IMR-90 (cell line): ENCODE measurements around the gene LAIR2. TPM values are rescaled to one million over a fixed set of nuclear protein-coding genes. Genes with fewer than 3 reads are reported as not detected.

Experiments used
- ATAC-seq: fragments of 200-7000 bp; cut with Tn5 transposase; 2 replicates; pipeline ENCODE4 v1.9.1; 2020; ENCODE audit warnings: low read depth, mild to moderate bottlenecking, moderate library complexity
- BruUV-seq: library from RNA; stranded (reverse); fragments of 400-500 nt; replicated peaks from 2 replicates; lab custom pipeline; 2021; lab: Mats Ljungman, UMichigan
- CTCF ChIA-PET: fragments of 300-600 bp; formaldehyde crosslinking; extraction: SDS; loops from one replicate; lab custom pipeline; 2021; ENCODE audit warnings: antibody characterized with exemption; lab: Yijun Ruan, JAX
- POLR2A ChIA-PET: fragments of 300-600 bp; sonication (Branson Sonifier 250); formaldehyde crosslinking; loops from one replicate; lab custom pipeline; 2022; ENCODE audit warnings: antibody characterized with exemption; ENCODE audit not compliant: unreplicated experiment; lab: Charles Lee
- DNase-seq: peaks from one replicate; pipeline ENCODE4 v3.0.0; 2013
- H2AFZ ChIP-seq: replicated peaks from 2 replicates; pipeline ENCODE3; 2013; ENCODE audit warnings: low read length, mild to moderate bottlenecking; ENCODE audit not compliant: poor library complexity
- H2AK5ac ChIP-seq: 2 replicates; pipeline ENCODE4 v1.6.1; 2013; ENCODE audit warnings: low read depth, low read length, inconsistent platforms
- H2AK9ac ChIP-seq: replicated peaks from 2 replicates; pipeline ENCODE3; 2013; ENCODE audit warnings: mild to moderate bottlenecking, low read depth, low read length, moderate library complexity; ENCODE audit not compliant: poor library complexity
- H2BK120ac ChIP-seq: 2 replicates; pipeline ENCODE4 v1.6.1; 2013; ENCODE audit warnings: low read depth, low read length, inconsistent platforms
- H2BK15ac ChIP-seq: 3 replicates; pipeline ENCODE4 v1.6.1; 2013; ENCODE audit warnings: low read depth, low read length, inconsistent platforms
- H2BK20ac ChIP-seq: 2 replicates; pipeline ENCODE4 v1.6.1; 2013; ENCODE audit warnings: low read depth, mild to moderate bottlenecking, inconsistent platforms, low read length, moderate library complexity
- H2BK5ac ChIP-seq: 2 replicates; pipeline ENCODE4 v1.6.1; 2013; ENCODE audit warnings: mild to moderate bottlenecking, low read depth, low read length, inconsistent platforms; ENCODE audit not compliant: poor library complexity, severe bottlenecking
- H3K14ac ChIP-seq: replicated peaks from 2 replicates; pipeline ENCODE4 v1.6.1; 2013; ENCODE audit warnings: low read depth, low read length, inconsistent platforms
- H3K18ac ChIP-seq: 2 replicates; pipeline ENCODE4 v1.6.1; 2013; ENCODE audit warnings: low read depth, low read length, control low read depth
- H3K23ac ChIP-seq: 2 replicates; pipeline ENCODE4 v1.6.1; 2013; ENCODE audit warnings: low read depth, low read length, inconsistent platforms
- H3K27ac ChIP-seq: 2 replicates; pipeline ENCODE4 v1.5.1; 2013; ENCODE audit warnings: mild to moderate bottlenecking, control low read depth, low read length; ENCODE audit not compliant: insufficient read depth
- H3K27me3 ChIP-seq: 2 replicates; pipeline ENCODE4 v1.6.1; 2013; ENCODE audit warnings: low read length; ENCODE audit not compliant: control insufficient read depth, insufficient read depth
- H3K36me3 ChIP-seq: 2 replicates; pipeline ENCODE4 v1.6.1; 2013; ENCODE audit warnings: low read length, mixed read lengths; ENCODE audit not compliant: control insufficient read depth, insufficient read depth
- H3K4ac ChIP-seq: 2 replicates; pipeline ENCODE4 v1.6.1; 2013; ENCODE audit warnings: low read depth, low read length, inconsistent platforms
- H3K4me1 ChIP-seq: 2 replicates; pipeline ENCODE4 v1.6.1; 2013; ENCODE audit warnings: low read length, mixed read lengths; ENCODE audit not compliant: control insufficient read depth, insufficient read depth
- H3K4me2 ChIP-seq: 2 replicates; pipeline ENCODE4 v1.6.1; 2013; ENCODE audit warnings: low read depth, mild to moderate bottlenecking, control low read depth, low read length, moderate library complexity
- H3K4me3 ChIP-seq: 2 replicates; pipeline ENCODE4 v1.5.1; 2013; ENCODE audit warnings: low read depth, mild to moderate bottlenecking, control low read depth, low read length, moderate library complexity; ENCODE audit not compliant: insufficient read depth
- H3K56ac ChIP-seq: 2 replicates; pipeline ENCODE4 v1.6.1; 2013; ENCODE audit warnings: low read length, inconsistent platforms; ENCODE audit not compliant: insufficient read depth; ENCODE audit errors: extremely low read depth
- H3K79me1 ChIP-seq, 2 experiments: 2 replicates each; pipeline ENCODE4 v1.6.1; 2013; ENCODE audit warnings: low read length in 2 of 2, inconsistent platforms in 1 of 2, low read depth in 1 of 2
- H3K9ac ChIP-seq: 2 replicates; pipeline ENCODE4 v1.6.1; 2013; ENCODE audit warnings: low read depth, low read length, control low read depth
- H3K9me1 ChIP-seq: 2 replicates; pipeline ENCODE4 v1.6.1; 2013; ENCODE audit warnings: low read length, inconsistent platforms; ENCODE audit not compliant: insufficient read depth
- H3K9me3 ChIP-seq: 2 replicates; pipeline ENCODE4 v1.6.1; 2013; ENCODE audit warnings: low read length; ENCODE audit not compliant: control insufficient read depth, insufficient read depth
- H4K20me1 ChIP-seq: 2 replicates; pipeline ENCODE4 v1.6.1; 2013; ENCODE audit warnings: low read length, inconsistent platforms; ENCODE audit not compliant: insufficient read depth
- H4K5ac ChIP-seq: 2 replicates; pipeline ENCODE4 v1.6.1; 2013; ENCODE audit warnings: mild to moderate bottlenecking, low read depth, low read length, control low read depth
- H4K8ac ChIP-seq, 2 experiments: 2 replicates each; pipeline ENCODE4 v1.6.1; 2013; ENCODE audit warnings: low read depth in 2 of 2, low read length in 2 of 2, control low read depth in 1 of 2, inconsistent platforms in 1 of 2
- H4K91ac ChIP-seq: 2 replicates; pipeline ENCODE4 v1.6.1; 2013; ENCODE audit warnings: low read depth, low read length, inconsistent platforms; ENCODE audit not compliant: insufficient read depth
- BHLHE40 ChIP-seq: fragments of 150-350 bp; IDR thresholded peaks from 2 replicates; pipeline ENCODE4 v1.6.1; 2016; ENCODE audit warnings: mild to moderate bottlenecking, low read depth, low read length
- CEBPB ChIP-seq: IDR thresholded peaks from 2 replicates; pipeline ENCODE4 v1.6.1; 2012; ENCODE audit warnings: low read depth, low read length, improper control_type of control experiment
- CHD1 ChIP-seq: IDR thresholded peaks from 2 replicates; pipeline ENCODE4 v1.6.1; 2012; ENCODE audit warnings: low read depth, low read length, improper control_type of control experiment
- CTCF ChIP-seq: conservative IDR thresholded peaks from 2 replicates; pipeline ENCODE4 v1.5.1; 2012; ENCODE audit warnings: mild to moderate bottlenecking, low read depth, low read length, improper control_type of control experiment
- ELK1 ChIP-seq: fragments of 150-350 bp; IDR thresholded peaks from 2 replicates; pipeline ENCODE4 v1.6.1; 2016; ENCODE audit warnings: low read depth, mild to moderate bottlenecking, low read length, moderate library complexity, borderline replicate concordance
- FOS ChIP-seq: fragments of 150-350 bp; IDR thresholded peaks from 2 replicates; pipeline ENCODE4 v1.6.1; 2016; ENCODE audit warnings: low read depth, low read length
- MAFK ChIP-seq: IDR thresholded peaks from 2 replicates; pipeline ENCODE4 v1.6.1; 2012; ENCODE audit warnings: low read depth, low read length, improper control_type of control experiment
- MAZ ChIP-seq: IDR thresholded peaks from 2 replicates; pipeline ENCODE4 v1.6.1; 2012; ENCODE audit warnings: low read depth, mild to moderate bottlenecking, low read length, improper control_type of control experiment, moderate library complexity, borderline replicate concordance
- POLR2A ChIP-seq: IDR thresholded peaks from 2 replicates; pipeline ENCODE4 v1.6.1; 2012; ENCODE audit warnings: mild to moderate bottlenecking, low read depth, low read length
- RAD21 ChIP-seq: IDR thresholded peaks from 2 replicates; pipeline ENCODE4 v1.6.1; 2012; ENCODE audit warnings: low read length, improper control_type of control experiment
- RCOR1 ChIP-seq: IDR thresholded peaks from 2 replicates; pipeline ENCODE4 v1.6.1; 2012; ENCODE audit warnings: mild to moderate bottlenecking, low read length, improper control_type of control experiment; ENCODE audit not compliant: insufficient replicate concordance
- RFX5 ChIP-seq: IDR thresholded peaks from 2 replicates; pipeline ENCODE4 v1.8.0; 2012; ENCODE audit warnings: low read depth, mild to moderate bottlenecking, low read length, moderate library complexity
- SMC3 ChIP-seq: fragments of 150-350 bp; IDR thresholded peaks from 2 replicates; pipeline ENCODE4 v1.6.1; 2016; ENCODE audit warnings: low read depth, mild to moderate bottlenecking, antibody characterized with exemption, low read length, moderate library complexity
- USF2 ChIP-seq: fragments of 150-350 bp; IDR thresholded peaks from 2 replicates; pipeline ENCODE4 v1.6.1; 2017; ENCODE audit warnings: mild to moderate bottlenecking, antibody characterized with exemption, low read length, low read depth
- WGBS, 2 experiments: methylation state at CpG; one replicate each; pipeline versions ENCODE4 v1.1.5 to v1.1.7; 2013; ENCODE audit warnings: missing lambda C conversion rate in 2 of 2; ENCODE audit not compliant: insufficient read length in 1 of 2; ENCODE audit errors: extremely low coverage in 2 of 2; 5-methylcytosine and 5-hydroxymethylcytosine counted together
- dilution Hi-C: fragments of 300-500 bp; cut with HindIII; formaldehyde crosslinking; loops from one replicate; pipeline ENCODE4 v1.14.3; 2018; ENCODE audit warnings: low sequenced_read_pairs; ENCODE audit not compliant: unreplicated experiment
- in situ Hi-C: fragments of 300-500 bp; cut with MboI; formaldehyde crosslinking; loops from 3 replicates; pipeline ENCODE4 v1.14.3; 2019; ENCODE audit warnings: low sequenced_read_pairs, inconsistent platforms, mixed read lengths
- intact Hi-C: fragments of 100-400 bp; cut with micrococcal nuclease; formaldehyde crosslinking; loops from 2 replicates; pipeline ENCODE4 v1.10.0; 2022
- polyA plus RNA-seq, 3 experiments: library from polyadenylated mRNA; depleted of rRNA; stranded (reverse); fragments of >200 nt; gene quantifications; 2 replicates each; pipeline ENCODE4 v1.2.3, GENCODE V29; 2012; ENCODE audit warnings: low replicate concordance in 1 of 3
- total RNA-seq: library from RNA; depleted of rRNA; stranded (reverse); fragments of >200 nt; gene quantifications from 2 replicates; pipeline ENCODE4 v1.2.3, GENCODE V29; 2012

The LAIR2 gene
- total and polyA plus RNA-seq, 2 of the 4 experiments (the other 2 are of a cell fraction) = not detected

DNA sequence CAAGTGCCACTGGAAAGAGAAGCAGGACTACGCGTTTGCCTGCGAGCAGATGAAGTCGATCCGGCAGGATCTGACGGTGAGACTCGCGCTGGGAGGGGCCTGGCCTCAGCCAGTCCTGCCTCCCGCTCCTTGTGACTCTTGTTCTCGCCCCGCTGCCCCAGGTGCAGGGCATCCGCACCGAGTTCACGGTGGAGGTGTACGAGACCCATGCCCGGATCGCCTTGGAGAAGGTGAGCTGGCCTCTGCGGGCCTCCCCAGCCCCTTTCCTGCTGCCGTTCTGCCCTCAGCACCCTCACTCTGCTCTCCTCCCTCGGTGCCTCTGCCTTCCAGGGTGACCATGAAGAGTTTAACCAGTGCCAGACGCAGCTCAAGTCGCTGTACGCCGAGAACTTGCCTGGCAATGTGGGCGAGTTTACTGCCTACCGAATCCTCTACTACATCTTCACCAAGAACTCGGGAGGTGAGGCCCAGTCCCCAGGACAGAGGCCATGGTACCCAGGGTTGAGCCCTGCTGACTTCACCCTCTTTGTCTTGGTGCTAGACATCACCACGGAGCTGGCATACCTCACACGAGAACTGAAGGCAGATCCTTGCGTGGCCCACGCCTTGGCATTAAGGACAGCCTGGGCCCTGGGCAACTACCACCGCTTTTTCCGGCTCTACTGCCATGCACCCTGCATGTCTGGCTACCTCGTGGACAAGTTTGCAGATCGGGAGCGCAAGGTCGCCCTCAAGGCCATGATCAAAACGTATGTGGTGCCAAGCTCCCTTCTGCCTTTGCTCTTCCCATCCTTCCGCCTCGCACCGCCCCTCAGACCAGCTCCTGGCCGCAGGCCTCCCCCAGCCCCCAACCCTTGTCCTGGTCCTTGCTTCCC is 44.6 kb upstream of the LAIR2 start:
- intact Hi-C loops (no loop called here), dilution Hi-C loops (no loop called here), in situ Hi-C loops (loop anchor here (10.0 to 25.0 kb wide), 6 partner anchors 253 to 1679 kb away; partner anchors contain the start of genes NAT14, NDUFA3, OSCAR and PRPF31)
- no peak overlapping the region for H3K4me3 ChIP-seq
- peaks cover 24 to 67% of the 10 kb centered on the region in 2 experiments for H3K79me1 ChIP-seq
- H3K9ac ChIP-seq = no peak overlapping the region
- no peak overlapping the region for H2BK20ac ChIP-seq
- H3K4me1 ChIP-seq = peaks cover 18% of the 10 kb centered on the region
- H3K23ac ChIP-seq = no peak overlapping the region
- H2AFZ ChIP-seq = no peak overlapping the region
- ChIA-PET CTCF (no interaction called here), POLR2A (no interaction called here)
- H4K8ac ChIP-seq = no peak overlapping the region
- no peak overlapping the region for H2BK15ac ChIP-seq
- no peak overlapping the region for H2BK120ac ChIP-seq
- H3K27ac ChIP-seq = no peak overlapping the region
- ATAC-seq = no peak
- no peak overlapping the region for H2AK5ac ChIP-seq
- H2AK9ac ChIP-seq = no peak overlapping the region
- TF ChIP-seq RAD21 (no peak), CTCF (no peak), USF2 (no peak), FOS (no peak), RCOR1 (no peak), BHLHE40 (no peak), SMC3 (no peak), CHD1 (no peak), RFX5 (no peak), MAZ (no peak), POLR2A (no peak), MAFK (no peak), ELK1 (no peak), CEBPB (no peak)
- no peak overlapping the region for H2BK5ac ChIP-seq
- H3K18ac ChIP-seq = no peak overlapping the region
- no peak overlapping the region for H3K4me2 ChIP-seq
- BruUV-seq = TSS peak; percentile 23
- no peaks in the 10 kb centered on the region for H3K9me3 ChIP-seq
- no peak overlapping the region for H4K91ac ChIP-seq
- no peak overlapping the region for H3K14ac ChIP-seq
- DNase-seq = no peak
- H3K36me3 ChIP-seq = peaks cover 88% of the 10 kb centered on the region
- peaks cover 73% of the 10 kb centered on the region for H4K20me1 ChIP-seq
- no peak overlapping the region for H3K56ac ChIP-seq
- H3K4ac ChIP-seq = no peak overlapping the region
- no peak overlapping the region for H4K5ac ChIP-seq
- H3K27me3 ChIP-seq = no peaks in the 10 kb centered on the region
- peaks cover 6% of the 10 kb centered on the region; the same call in 1 of the 2 replicates for H3K9me1 ChIP-seq
- WGBS, 2 experiments = 95% methylated on average over 25 of the region's 42 CpGs; no CpG with 5 or more reads in 1 of the 2 experiments
